GM19099 (cell line): ENCODE data around the gene ADAMTSL2.

Source experiments
- POLR2A ChIP-seq: IDR thresholded peaks from 3 replicates; pipeline ENCODE4 v1.6.1; 2011; ENCODE audit warnings: low read depth; ENCODE audit not compliant: insufficient read length; ENCODE audit errors: extremely low read depth

The ADAMTSL2 gene

DNA sequence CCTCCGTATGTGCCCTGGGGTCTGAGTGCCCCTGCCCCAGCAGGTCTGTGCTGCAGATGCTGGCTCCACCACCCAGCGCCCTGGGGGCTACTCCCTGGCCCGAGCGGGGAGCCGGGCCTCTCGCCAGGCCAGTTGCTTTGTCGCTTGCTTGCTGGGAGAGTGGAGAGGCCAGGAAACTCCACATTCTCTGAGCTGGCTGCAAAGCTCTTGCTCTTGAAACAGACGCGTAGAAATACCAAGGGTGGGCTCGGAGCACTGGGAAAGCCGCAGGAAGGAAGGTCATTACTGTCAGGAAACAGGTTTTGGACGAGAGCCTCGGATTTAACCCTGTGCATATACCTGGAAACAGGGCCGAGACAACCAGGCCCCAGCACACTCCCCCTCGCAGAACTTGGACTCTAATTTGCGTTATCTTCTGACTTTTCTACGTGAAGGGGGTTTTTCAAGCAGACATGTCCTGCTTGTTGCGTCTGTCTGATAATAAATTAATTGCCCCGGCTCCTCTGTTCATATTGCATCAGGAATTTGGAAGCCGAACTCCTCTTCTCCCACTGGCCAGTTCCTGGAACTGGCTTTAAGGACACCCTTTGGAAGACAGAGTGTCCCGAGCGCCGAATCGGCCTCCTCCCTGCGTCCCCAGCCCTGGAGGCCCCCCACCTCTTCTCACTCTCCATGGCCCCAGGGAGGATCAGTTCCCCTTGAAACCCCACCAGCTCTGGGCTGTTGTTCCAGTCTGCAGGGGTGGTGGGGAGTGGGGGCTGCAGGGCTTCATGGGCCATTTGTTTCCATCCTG lies 11.2 kb downstream of the ADAMTSL2 start:
- no peak for TF ChIP-seq POLR2A

- no peak for TF ChIP-seq POLR2A
These were observed 11.8 kb downstream of the ADAMTSL2 start for GRCh38 chr9:133546287-133546680.

DNA sequence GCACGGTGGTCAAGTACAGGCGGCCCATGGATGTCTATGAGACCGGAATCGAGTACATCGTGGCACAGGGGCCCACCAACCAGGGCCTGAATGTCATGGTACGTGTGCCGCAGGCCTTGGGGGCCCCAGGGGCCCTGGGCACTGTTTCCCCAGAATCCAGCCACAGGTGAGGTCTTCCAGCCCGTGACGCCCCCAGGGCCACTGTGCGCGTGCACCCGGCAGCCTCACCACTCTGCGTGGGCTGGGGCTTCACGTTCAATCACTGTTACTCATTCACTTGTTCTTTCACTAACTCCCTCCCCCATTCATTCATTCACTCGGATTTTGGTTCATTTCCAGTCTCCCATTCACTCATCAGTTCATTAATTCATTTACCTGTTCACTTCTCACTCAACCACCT lies 12.6 kb downstream of the ADAMTSL2 start:
- no peak for TF ChIP-seq POLR2A

DNA sequence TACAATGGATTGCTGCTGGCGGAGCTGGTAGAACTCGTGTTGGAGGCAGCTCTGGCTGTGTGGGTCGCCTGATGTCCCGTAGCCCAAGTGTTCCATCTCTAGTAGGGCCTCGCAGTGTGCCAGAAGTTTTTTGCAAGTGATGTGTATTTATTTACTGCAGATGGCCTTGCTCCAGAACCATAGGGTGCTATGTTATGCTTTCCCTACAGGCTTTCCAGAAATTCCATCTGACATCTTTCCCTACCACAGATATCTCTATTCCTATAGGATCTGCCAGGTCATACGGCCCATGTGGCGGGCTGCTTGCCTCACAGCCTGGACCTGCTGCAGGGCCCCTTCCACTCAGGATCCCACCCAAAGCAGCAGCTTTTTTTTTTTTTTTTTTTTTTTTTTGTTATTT lies 16.9 kb downstream of the ADAMTSL2 start:
- no peak for TF ChIP-seq POLR2A

DNA sequence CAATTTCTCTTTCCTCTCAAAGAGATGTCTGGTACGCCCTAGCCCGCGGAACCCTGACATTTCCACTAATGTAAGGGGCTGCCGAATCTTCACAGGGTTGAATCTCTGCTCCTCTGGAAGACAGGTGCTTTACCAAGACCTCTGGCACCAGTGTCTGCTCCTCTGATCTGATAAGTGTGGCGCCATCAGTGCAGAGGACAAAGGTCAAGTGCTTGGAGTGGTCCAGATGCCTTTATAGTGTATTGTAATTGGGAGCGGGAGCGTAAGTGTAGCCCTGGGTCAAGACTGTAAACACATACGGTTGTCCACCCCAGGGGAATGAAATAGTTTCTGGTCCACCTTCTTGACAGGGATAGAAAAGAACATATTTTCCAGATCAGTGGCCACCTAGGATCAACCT lies 17.7 kb downstream of the ADAMTSL2 start:
- no peak for TF ChIP-seq POLR2A

DNA sequence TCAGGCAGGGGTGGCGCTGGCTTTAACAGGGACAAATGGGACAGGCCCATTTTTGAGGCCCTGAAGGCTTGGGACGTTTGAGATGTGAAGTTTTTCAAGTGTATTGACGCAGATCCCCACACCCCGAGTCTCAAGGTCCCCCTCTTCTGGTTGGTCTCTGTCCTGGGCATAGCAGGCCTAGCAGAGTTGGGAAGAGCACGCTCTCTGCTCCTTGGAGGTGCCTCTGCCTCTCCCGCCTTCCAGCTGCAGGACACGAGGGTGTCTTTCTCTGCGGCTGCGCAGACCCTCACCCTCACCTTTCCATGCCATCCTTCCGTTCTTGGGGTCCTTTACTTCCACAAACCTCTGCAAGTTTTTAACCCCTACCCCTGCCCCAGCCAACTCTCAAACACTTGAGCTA lies 18.6 kb downstream of the ADAMTSL2 start:
- TF ChIP-seq POLR2A: no peak

- no peak for TF ChIP-seq POLR2A
These were observed 19.6 kb downstream of the ADAMTSL2 start for GRCh38 chr9:133553973-133554713.

DNA sequence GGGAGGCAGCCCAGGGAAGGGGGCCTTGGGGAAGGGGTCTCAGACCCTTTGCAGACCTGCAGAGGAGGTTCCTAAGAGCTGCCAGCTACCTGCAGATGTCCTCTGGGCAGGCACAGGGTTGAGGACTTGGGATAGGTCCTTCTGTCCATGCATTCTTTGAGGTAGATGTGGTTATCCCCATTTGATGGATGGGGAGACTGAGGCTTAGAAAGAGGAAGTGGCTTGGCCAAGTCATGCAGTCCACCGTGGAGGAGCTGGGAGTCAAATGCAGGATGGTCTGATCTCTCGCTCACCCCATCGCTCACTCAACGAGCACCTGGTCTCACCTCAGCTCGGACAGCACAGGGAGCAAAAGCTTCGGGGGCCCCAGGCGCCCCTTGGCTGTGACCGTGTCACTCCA lies 20.2 kb downstream of the ADAMTSL2 start:
- no peak for TF ChIP-seq POLR2A

- no peak for TF ChIP-seq POLR2A
These were observed 21.9 kb downstream of the ADAMTSL2 start for GRCh38 chr9:133556354-133556753.

- no peak for TF ChIP-seq POLR2A
These were observed 23.1 kb downstream of the ADAMTSL2 start for GRCh38 chr9:133557581-133557980.

DNA sequence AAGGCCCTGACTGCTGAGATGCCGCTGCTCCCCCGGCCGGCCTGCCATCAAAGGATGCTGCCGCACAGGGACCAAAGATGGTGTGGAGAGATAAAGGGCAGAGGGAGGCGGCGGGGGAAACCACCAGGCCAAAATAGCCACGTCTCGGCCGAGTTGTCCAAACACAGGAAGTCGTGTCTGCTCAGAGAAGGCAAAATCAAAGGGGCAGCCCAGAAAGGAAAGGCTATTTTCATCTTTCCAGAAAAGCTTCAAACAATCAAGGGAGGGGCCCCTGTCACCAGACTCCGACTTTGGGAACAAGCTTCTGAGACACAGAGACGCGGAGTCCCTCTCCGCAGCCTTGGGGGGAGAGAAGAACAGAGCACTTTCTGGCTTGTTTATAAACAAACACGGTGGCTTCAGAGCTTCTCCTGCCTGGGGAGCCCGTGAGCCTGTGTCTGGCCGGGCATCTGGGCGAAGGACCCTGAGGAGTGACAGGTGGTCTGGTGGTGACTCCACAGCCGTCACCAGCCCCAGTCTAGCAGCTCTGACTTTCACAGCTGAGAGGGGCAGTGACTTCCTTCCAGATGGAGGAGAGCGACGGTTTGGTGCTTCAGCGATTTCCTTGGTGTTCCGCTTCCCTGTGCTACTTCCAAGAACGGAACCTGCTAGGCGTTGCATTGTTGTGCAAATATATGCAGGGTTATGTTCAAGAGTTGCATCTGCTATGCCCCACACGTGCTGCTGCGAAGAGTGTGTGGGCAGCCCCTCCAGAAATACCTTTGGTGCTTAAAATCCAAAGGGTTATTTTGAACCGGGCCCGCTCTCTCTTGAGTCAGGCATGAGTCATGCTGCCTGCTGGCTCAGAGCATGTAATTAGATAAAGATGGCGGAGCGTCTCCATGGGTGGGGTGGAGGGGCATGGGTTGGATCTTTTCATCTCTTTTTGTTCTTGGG lies 24.0 kb downstream of the ADAMTSL2 start:
- TF ChIP-seq POLR2A: no peak

- TF ChIP-seq POLR2A: no peak
These were observed 25.8 kb downstream of the ADAMTSL2 start for GRCh38 chr9:133560311-133560710.

- no peak for TF ChIP-seq POLR2A
These were observed 26.4 kb downstream of the ADAMTSL2 start for GRCh38 chr9:133560944-133561343.

DNA sequence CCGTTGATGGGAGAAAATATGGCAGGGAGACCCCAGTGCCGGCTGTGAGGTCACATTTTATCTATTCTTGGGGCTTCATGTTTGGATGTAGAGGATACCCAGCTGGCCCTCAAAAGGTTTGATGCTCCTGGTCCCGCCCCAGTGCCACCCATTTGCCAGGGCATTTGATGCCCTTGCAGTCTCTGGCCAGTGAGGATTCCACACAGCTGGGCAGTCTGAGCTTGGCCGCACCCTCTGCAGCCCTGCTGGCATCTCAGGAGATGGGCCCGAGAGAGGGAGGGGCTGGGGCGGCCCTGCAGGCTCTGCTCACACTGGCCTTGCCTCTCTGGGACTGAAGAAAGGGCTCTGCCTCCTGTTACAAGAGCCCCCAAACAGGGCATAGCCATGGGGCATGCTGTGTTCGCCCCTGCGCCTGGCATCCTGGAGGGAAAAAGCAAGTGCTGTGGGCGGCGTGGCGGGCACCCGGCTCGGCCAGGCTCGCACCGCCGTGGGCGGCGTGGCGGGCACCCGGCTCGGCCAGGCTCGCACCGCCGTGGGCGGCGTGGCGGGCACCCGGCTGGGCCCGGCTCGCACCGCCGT lies 27.6 kb downstream of the ADAMTSL2 start:
- TF ChIP-seq POLR2A: no peak

DNA sequence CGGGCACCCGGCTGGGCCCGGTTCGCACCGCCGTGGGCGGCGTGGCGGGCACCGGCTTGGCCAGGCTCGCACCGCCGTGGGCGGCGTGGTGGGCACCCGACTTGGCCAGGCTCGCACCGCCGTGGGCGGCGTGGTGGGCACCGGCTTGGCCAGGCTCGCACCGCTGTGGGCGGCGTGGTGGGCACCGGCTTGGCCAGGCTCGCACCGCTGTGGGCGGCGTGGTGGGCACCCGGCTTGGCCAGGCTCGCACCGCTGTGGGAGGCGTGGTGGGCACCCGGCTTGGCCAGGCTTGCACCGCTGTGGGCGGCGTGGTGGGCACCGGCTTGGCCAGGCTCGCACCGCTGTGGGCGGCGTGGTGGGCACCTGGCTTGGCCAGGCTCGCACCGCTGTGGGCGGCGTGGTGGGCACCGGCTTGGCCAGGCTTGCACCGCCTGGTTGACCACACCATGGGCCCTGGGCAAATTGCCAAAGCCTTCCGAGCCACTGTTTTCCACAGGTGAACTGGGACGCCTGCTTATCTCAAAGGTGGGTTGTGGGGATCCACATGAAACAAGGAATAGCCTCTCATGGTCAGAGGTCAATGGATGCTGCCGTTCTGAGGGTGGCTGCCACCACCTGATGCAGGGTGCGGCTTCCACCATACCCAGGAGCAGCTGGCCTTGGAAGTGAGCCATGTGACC lies 28.2 kb downstream of the ADAMTSL2 start:
- no peak for TF ChIP-seq POLR2A

- no peak for TF ChIP-seq POLR2A
These were observed 28.8 kb downstream of the ADAMTSL2 start for GRCh38 chr9:133563291-133563796.
